HUES6 (cell line): Measurements from ENCODE around the gene PWWP2B.

Experiments used
- H3K27ac ChIP-seq: 2 replicates; pipeline ENCODE4 v1.7.0; 2013; ENCODE audit warnings: low read depth, mild to moderate bottlenecking, low read length, inconsistent platforms
- H3K27me3 ChIP-seq: 2 replicates; pipeline ENCODE4 v1.6.1; 2013; ENCODE audit warnings: low read length; ENCODE audit not compliant: control insufficient read depth, insufficient read depth
- H3K36me3 ChIP-seq: 2 replicates; pipeline ENCODE4 v1.6.1; 2013; ENCODE audit warnings: low read length; ENCODE audit not compliant: control insufficient read depth, insufficient read depth
- H3K4me1 ChIP-seq: 2 replicates; pipeline ENCODE4 v1.6.1; 2013; ENCODE audit warnings: low read length; ENCODE audit not compliant: control insufficient read depth, insufficient read depth
- H3K4me3 ChIP-seq: 2 replicates; pipeline ENCODE4 v1.5.1; 2013; ENCODE audit warnings: low read depth, low read length
- H3K9ac ChIP-seq: one replicate; pipeline ENCODE4 v1.6.1; 2013; ENCODE audit warnings: mild to moderate bottlenecking, low read length
- H3K9me3 ChIP-seq: 2 replicates; pipeline ENCODE4 v1.6.1; 2013; ENCODE audit warnings: low read depth, low read length; ENCODE audit not compliant: control insufficient read depth, insufficient read depth

The PWWP2B gene

DNA sequence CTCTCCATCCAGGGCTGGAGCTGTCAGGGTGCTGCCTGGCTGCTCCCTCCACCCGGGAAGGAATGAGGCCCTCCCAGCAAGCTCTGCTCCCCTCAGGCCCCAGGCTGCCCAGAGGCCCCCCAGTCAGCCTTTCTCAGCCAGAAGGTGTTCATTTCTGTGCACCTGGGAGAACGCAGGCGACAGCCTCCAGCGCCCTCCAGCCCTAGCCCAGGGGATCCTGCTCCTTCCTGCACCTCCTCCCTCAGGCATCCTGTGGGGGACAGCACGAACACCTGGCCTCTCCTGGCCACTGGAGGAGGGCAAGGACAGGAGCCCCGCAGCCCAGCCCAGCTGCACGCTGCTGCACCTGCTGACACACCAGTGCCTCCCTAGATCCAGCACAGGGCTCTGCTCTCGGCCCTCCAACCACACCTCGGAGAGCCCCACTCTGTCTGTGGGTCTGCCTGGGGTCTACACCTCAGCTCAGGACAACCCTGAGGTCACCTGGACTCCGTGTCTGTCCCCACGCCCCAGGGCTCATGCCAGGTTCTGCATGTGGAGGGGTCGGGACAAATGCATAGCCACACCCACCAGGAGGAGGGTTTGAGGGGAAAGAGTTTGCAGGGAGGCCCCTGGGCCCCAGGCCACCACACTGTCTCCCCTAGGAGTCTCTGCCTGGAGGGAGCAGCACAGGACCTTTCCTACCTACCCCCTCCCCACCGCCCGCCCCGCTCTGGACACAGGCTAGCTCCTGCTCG is 7.4 kb upstream of the PWWP2B start:
- Histone ChIP-seq H3K36me3 (no peaks in the 10 kb centered on the region), H3K4me3 (no peak overlapping the region), H3K27me3 (no peaks in the 10 kb centered on the region; the same call in 1 of the 2 replicates), H3K9me3 (no peaks in the 10 kb centered on the region), H3K27ac (no peak overlapping the region), H3K4me1 (peaks cover 14% of the 10 kb centered on the region), H3K9ac (no peak overlapping the region)

DNA sequence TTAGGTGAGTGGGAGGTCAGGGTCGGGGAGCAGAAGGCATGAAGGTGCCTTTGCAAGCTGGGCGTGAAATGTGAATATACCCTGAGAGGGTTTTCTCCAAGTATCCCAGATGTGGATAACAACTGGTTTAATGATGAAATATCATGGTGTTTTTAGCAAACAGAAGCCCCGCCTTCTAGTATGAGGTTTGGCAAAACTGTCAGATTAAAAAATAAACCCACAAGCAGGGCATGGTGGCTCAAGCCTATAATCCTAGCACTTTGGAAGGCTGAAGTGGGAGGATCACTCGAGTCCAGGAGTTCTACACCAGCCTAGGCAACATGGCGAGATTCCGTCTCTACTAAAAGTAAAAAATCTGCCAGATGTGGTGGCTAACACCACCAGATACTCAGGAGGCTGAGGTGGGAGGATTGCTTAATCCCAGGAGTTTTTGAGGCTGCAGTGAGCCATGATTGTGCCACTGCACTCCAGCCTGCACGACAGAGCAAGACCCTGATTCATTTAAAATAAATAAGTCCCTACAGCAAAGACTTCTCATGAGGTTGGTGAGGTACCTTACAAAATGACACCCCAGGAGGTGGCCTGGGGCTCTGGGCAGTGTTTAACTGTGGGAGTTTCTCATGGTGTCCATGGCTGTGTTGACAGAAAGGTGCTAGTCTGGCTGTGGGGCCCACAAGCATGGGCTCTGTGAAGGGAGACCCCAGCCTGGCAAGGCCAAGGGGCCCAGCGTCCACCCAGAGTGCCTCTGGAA is 6.7 kb upstream of the PWWP2B start:
- Histone ChIP-seq H3K27me3 (peaks cover under 1% of the 10 kb centered on the region; the same call in 1 of the 2 replicates), H3K4me1 (peaks cover 16% of the 10 kb centered on the region), H3K4me3 (no peak overlapping the region), H3K9ac (no peak overlapping the region), H3K27ac (no peak overlapping the region), H3K36me3 (no peaks in the 10 kb centered on the region), H3K9me3 (no peaks in the 10 kb centered on the region)

- Histone ChIP-seq H3K27me3 (peaks cover 5% of the 10 kb centered on the region; the same call in 1 of the 2 replicates), H3K4me1 (peaks cover 24% of the 10 kb centered on the region), H3K9ac (no peak overlapping the region), H3K27ac (no peak overlapping the region), H3K4me3 (no peak overlapping the region), H3K9me3 (no peaks in the 10 kb centered on the region), H3K36me3 (no peaks in the 10 kb centered on the region)
These were observed 5.9 kb upstream of the PWWP2B start for GRCh38 chr10:132390921-132391675.

- no peak overlapping the region for H3K27ac ChIP-seq
- H3K4me3 ChIP-seq, result no peak overlapping the region
- peaks cover 24% of the 10 kb centered on the region for H3K4me1 ChIP-seq
- H3K9ac ChIP-seq, result no peak overlapping the region
- H3K36me3 ChIP-seq, result no peaks in the 10 kb centered on the region
- H3K9me3 ChIP-seq, result no peaks in the 10 kb centered on the region
- peaks cover 5% of the 10 kb centered on the region; the same call in 1 of the 2 replicates for H3K27me3 ChIP-seq
These were observed 5.4 kb upstream of the PWWP2B start for GRCh38 chr10:132391676-132392020.

DNA sequence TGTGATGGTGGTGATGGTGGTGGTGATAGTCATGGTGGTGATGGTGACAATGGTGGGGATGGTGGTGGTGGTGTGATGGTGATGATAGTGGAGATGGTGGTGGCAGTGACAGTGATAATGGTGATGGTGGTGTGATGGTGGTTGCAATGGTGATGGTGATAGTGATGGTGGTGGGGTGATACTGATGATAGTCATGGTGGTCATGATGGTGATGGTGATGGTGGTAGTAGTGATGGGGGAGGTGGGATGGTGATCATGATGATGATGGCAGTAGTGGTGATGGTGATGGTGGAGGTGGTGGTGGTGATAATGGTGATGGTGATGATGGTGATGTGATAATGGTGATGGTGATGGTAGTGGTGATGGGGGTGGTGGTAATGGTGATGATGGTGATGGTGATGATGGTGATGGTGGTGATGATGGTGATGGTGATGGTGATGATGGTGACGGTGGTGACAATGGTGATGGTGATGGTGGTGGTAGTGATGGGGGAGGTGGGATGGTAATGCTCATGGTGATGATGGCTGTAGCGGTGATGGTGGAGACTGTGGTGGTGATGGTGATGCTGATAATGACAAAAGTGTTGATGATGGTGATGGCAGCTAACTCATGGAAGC is 4.7 kb upstream of the PWWP2B start:
- Histone ChIP-seq H3K36me3 (no peaks in the 10 kb centered on the region), H3K9ac (no peak overlapping the region), H3K27me3 (peaks cover 5% of the 10 kb centered on the region; the same call in 1 of the 2 replicates), H3K9me3 (no peaks in the 10 kb centered on the region), H3K27ac (no peak overlapping the region), H3K4me1 (peaks cover 24% of the 10 kb centered on the region), H3K4me3 (no peak overlapping the region)

DNA sequence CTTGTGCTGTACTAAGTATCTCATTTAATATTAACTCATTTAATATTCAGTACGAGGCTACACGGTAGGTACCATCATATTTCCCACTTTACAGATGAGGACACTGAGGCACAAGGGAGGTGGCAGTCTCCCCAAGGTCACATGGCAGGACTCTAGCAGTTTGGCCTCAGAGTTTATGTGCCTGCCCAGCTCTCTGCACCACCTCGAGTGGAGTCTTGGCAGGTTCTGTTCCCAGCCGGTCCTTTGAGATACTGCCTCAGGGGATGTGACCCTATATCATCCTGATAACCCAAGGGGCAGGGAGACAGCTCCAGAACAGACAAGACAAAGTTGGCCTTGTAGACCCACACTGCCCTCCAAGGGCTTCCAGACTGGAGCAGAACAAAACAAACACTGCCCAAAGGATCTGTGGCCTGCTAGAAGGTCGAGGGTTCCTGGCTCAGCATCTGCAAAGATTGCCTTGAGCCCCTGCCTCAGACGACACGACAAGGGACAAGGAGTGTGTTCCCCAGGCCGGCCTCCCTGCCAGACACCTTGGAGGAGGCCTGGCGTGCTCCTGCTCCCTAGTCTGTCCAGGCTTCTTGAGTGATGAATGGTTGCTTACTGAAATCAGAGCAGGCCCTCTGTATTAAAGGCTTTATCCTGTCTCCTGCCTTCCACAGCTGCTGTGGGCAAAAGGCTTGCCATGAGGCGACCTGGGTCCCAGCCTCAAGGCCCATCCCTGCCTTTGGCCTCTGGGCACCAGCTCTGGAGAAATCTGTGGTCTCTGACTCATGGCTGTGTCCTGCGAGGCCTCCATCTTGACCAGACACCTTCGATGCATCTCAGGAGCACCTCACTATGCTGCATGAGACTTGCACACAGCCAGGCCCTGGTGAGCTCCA is 3.9 kb upstream of the PWWP2B start:
- Histone ChIP-seq H3K4me1 (peaks cover 23% of the 10 kb centered on the region), H3K9ac (no peak overlapping the region), H3K4me3 (no peak overlapping the region), H3K9me3 (no peaks in the 10 kb centered on the region), H3K27me3 (peaks cover 10% of the 10 kb centered on the region), H3K27ac (no peak overlapping the region), H3K36me3 (no peaks in the 10 kb centered on the region)

- no peak overlapping the region for H3K4me3 ChIP-seq
- peaks cover 13% of the 10 kb centered on the region for H3K27me3 ChIP-seq
- H3K9me3 ChIP-seq, result no peaks in the 10 kb centered on the region
- H3K27ac ChIP-seq, result no peak overlapping the region
- peaks cover 27% of the 10 kb centered on the region for H3K4me1 ChIP-seq
- no peaks in the 10 kb centered on the region for H3K36me3 ChIP-seq
- no peak overlapping the region for H3K9ac ChIP-seq
These were observed 3.3 kb upstream of the PWWP2B start for GRCh38 chr10:132393695-132394181.

GRCh38 chr10:132394201-132394811 is 2.7 kb upstream of the PWWP2B start:
- H3K4me1 ChIP-seq, result peaks cover 22% of the 10 kb centered on the region
- H3K27ac ChIP-seq, result no peak overlapping the region
- peaks cover 13% of the 10 kb centered on the region for H3K27me3 ChIP-seq
- H3K9me3 ChIP-seq, result no peaks in the 10 kb centered on the region
- no peaks in the 10 kb centered on the region for H3K36me3 ChIP-seq
- H3K4me3 ChIP-seq, result no peak overlapping the region
- H3K9ac ChIP-seq, result no peak overlapping the region

GRCh38 chr10:132394936-132395703 is 1.9 kb upstream of the PWWP2B start:
- H3K9me3 ChIP-seq, result no peaks in the 10 kb centered on the region
- no peak overlapping the region for H3K9ac ChIP-seq
- no peak overlapping the region for H3K4me3 ChIP-seq
- no peaks in the 10 kb centered on the region for H3K36me3 ChIP-seq
- peaks cover 13% of the 10 kb centered on the region for H3K27me3 ChIP-seq
- peaks cover 19% of the 10 kb centered on the region; the same call in 1 of the 2 replicates for H3K4me1 ChIP-seq
- H3K27ac ChIP-seq, result no peak overlapping the region
